HG03439 (cell line): ENCODE measurements around the gene ATXN10.

Experiments
- ATAC-seq: cut with Tn5 transposase; IDR thresholded peaks from one replicate; pipeline ENCODE4 v1.9.1; 2021; ENCODE audit warnings: mild to moderate bottlenecking, moderate library complexity; ENCODE audit not compliant: unreplicated experiment

Gene ATXN10

GRCh38 chr22:45845076-45845487 is 173.4 kb downstream of the ATXN10 start:
- no peak for ATAC-seq

GRCh38 chr22:45846952-45847351 is 175.3 kb downstream of the ATXN10 start:
- ATAC-seq: no peak

DNA sequence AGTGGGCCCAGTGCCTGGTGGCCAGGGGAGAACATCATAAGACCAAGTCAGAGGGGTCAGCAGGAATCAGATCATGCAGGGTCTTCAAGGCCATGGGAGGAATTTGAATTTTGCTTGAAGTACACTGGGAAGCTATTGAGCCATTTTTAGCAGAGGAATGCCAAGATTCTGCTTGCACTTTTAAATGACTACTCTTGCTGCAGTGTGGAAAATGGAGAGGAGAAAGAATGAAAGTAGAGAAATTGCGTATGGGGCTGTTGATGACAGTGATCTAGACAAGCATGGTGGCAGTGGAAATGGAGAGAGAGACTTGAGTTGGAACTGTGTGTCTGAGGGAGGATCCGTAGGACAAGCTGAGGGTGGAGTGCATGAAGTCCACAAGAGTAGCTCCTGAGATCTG is 177.3 kb downstream of the ATXN10 start:
- ATAC-seq: no peak

- no peak for ATAC-seq
These were observed 181.2 kb downstream of the ATXN10 start for GRCh38 chr22:45852826-45853225.

DNA sequence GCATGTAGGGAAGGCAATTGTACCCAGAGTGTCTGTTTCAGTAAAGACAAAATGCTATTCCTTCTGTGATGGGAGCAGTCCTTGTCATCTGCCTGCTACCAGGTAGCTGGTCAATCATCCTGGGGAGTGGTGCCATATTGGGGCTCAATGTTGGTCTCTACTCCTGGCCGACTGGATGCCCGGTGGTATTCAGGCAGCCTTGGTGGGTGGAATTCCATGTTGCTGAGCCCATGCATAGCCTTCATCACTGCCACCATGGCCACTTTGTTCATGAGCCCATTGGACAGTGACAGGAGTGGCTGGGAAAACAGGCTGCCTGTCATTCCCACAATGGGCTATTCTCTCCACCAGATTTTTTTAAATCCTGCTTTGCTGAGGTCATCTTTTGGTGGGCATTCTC is 184.3 kb downstream of the ATXN10 start:
- ATAC-seq: no peak

GRCh38 chr22:45857519-45857918 is 185.9 kb downstream of the ATXN10 start:
- no peak for ATAC-seq

DNA sequence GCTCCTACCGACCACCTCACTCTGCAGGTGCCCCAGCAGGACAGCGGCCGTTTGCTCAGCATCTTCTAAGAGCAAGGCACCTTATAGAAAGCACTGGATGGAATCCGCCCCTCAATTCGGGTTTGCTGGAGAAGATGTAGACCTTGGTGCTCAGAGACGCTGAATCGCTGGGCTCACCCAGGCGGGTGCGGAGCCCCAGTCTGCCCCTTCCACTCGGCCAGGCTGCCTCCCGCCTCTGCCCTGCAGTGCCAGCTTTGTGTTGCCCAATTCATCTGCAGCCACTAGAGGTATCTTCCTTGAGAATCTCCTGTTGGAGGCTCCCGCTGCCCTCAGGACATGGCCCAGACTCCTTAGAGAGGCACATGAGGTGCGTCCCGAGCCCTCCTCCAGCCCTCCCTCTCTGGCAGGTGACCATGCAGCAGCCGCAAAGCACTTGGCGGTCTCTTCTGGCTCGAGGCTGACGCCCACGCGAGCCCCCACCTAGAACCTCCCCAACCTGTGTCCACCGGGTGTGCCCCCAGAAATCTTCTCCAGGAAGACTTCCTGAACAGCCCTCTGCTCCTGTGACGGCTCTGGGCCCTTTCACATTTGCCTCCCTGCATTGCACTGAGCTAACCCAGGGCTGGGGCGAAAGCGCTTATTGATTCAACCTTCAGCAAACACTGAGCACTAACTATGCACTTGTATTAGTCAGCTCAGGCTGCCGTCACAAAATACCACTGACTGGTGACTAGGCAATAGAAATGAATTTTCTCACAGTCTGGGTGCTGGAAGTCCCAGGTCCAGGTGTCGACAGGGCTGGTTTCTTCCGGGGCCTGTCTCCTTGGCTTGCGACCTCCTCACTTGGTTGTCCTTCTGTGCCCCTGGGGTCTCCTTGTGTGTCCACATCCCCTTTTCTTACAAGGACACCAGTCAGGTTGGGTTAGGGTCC is 187.9 kb downstream of the ATXN10 start:
- ATAC-seq: no peak

DNA sequence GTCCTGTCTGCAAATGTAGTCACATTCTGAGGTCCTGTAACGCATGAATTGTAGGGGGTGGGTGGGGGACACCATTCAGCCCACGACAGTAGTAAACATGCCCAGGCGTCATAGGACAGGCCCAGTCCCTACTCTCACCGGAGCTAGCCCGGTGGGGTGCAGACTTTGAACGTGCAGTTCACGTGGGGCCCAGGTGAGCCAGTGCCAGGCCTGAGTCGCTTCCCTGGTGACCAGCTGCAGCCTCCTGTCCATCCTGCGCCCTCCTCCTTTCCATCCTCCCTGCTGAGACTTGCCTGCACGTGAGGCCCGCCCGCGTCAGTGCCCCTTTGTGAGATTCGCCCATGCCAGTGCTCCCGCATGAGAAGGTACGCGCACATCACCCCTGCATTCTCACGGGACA is 188.6 kb downstream of the ATXN10 start:
- ATAC-seq: no peak

- ATAC-seq: no peak
These were observed 189.6 kb downstream of the ATXN10 start for GRCh38 chr22:45861259-45861658.

DNA sequence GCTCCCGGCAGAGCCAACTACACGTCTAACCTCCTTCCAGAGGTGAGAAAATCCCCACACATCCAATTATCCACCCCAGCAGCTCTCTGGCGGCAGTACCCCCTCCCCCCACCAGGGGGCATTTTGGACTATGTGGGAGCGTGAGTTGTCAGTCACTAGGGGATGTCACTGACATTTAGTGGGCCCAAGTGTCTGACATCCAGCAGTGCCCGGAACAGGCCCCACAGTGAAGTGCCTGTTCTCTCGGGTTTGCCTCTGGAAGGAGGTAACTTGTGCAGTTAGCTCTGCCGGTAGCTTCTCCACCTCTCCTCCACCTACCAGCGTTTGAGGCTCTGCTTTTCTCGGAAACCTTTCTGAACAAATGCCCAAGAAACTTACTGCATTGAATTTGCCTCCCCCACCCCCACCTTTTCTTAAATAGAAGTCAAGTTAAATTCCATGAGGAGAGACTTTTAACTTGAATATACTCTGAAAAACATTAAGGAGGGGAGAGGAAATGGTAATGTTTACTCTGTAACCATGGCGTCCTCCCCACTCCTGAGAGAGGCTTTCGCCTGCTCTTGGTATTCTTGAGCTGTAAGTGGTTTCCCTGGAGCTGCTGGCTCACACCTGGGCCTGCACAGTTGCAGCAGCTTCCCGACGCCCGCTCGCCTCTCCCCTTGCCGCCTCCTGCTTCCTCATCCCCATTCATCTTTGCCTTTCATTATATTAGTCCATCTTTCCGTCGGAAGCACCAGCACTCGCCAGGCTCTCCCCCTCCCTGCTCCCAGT is 192.5 kb downstream of the ATXN10 start:
- ATAC-seq: no peak

DNA sequence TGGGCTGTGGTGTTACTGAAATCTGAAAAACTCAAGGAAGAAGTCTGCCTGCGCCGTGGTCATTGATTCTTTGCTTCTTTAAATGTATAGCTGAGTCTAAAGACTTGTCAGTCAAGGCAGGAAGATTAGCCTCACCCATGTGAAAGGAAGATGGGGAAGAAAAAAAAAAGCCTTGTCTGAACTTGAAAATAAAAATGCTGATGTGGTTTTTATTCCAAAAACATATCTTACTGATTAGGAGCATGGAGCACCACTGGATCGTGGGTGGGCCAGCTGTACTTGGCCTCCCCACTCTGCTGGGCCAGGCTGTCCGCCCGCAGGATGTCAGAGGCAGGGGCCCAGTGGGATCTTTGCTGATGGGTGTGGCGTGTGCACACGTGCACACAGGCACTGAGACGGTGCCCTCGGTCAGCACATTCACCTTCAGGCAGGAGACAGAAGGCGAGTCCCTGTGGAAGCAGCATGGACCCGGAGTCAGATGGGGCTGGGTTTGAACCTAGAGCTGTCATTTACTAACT is 193.4 kb downstream of the ATXN10 start:
- ATAC-seq: no peak

DNA sequence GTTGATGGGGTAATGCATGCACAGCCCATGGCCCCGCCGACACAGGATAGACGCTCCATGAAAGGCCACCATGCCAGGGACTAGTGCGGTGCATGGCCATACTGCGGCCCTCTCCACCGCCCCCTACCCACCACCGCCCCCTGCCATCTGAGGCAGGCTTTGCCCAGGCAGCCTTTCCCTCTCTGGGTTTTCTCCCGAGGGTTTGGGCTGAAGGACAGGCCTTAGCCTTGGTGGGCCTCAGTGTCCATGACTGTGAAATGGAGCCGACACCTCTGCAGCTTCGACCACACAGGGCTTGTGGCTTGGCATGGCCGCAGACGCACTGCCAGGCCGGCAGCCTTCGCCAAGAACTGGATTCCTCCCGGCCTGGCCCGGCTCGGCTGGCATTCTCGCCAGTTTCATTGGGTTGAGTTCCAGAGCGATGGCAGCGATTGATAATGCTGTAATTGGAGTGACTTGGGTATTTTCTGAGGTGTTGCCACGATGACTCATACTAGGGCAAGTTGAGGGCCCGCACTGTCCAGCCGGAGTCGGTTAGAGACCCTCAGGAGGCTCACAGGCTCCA is 194.0 kb downstream of the ATXN10 start:
- ATAC-seq: no peak

GRCh38 chr22:45866126-45866645 is 194.6 kb downstream of the ATXN10 start:
- no peak for ATAC-seq

- ATAC-seq: no peak
These were observed 195.0 kb downstream of the ATXN10 start for GRCh38 chr22:45866646-45867117.

- no peak for ATAC-seq
These were observed 195.7 kb downstream of the ATXN10 start for GRCh38 chr22:45867118-45867905.

GRCh38 chr22:45867906-45868555 is 196.4 kb downstream of the ATXN10 start:
- ATAC-seq: no peak

- no peak for ATAC-seq
These were observed 197.1 kb downstream of the ATXN10 start for GRCh38 chr22:45868571-45869339.

GRCh38 chr22:45869340-45869847 is 197.8 kb downstream of the ATXN10 start:
- no peak for ATAC-seq

DNA sequence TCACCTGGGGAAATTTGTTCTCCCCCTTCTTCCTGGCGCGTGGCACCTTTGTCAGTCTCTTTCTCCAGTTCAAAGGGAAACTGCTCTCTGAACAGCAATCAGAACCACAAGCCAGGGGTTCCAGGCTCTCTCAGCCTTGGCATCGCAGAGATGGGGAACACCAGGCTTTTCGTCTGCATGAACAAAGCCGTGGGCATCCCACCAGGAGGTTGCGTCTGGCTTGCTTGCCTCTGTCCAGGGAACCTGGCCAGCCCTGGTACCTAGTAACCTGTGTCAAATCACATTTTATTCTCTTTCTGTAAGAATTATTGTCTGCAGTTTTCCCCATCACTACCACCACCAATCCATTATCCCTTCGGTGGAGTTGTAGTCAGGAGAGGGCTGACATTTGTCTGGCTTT is 198.4 kb downstream of the ATXN10 start:
- no peak for ATAC-seq
